SIG-M5 (cell line): ENCODE measurements around the gene ESYT1.

Experiments used
- DNase-seq: peaks from one replicate; lab custom pipeline; 2025; lab: John Stamatoyannopoulos, UW

Gene ESYT1, protein sequence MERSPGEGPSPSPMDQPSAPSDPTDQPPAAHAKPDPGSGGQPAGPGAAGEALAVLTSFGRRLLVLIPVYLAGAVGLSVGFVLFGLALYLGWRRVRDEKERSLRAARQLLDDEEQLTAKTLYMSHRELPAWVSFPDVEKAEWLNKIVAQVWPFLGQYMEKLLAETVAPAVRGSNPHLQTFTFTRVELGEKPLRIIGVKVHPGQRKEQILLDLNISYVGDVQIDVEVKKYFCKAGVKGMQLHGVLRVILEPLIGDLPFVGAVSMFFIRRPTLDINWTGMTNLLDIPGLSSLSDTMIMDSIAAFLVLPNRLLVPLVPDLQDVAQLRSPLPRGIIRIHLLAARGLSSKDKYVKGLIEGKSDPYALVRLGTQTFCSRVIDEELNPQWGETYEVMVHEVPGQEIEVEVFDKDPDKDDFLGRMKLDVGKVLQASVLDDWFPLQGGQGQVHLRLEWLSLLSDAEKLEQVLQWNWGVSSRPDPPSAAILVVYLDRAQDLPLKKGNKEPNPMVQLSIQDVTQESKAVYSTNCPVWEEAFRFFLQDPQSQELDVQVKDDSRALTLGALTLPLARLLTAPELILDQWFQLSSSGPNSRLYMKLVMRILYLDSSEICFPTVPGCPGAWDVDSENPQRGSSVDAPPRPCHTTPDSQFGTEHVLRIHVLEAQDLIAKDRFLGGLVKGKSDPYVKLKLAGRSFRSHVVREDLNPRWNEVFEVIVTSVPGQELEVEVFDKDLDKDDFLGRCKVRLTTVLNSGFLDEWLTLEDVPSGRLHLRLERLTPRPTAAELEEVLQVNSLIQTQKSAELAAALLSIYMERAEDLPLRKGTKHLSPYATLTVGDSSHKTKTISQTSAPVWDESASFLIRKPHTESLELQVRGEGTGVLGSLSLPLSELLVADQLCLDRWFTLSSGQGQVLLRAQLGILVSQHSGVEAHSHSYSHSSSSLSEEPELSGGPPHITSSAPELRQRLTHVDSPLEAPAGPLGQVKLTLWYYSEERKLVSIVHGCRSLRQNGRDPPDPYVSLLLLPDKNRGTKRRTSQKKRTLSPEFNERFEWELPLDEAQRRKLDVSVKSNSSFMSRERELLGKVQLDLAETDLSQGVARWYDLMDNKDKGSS

DNA sequence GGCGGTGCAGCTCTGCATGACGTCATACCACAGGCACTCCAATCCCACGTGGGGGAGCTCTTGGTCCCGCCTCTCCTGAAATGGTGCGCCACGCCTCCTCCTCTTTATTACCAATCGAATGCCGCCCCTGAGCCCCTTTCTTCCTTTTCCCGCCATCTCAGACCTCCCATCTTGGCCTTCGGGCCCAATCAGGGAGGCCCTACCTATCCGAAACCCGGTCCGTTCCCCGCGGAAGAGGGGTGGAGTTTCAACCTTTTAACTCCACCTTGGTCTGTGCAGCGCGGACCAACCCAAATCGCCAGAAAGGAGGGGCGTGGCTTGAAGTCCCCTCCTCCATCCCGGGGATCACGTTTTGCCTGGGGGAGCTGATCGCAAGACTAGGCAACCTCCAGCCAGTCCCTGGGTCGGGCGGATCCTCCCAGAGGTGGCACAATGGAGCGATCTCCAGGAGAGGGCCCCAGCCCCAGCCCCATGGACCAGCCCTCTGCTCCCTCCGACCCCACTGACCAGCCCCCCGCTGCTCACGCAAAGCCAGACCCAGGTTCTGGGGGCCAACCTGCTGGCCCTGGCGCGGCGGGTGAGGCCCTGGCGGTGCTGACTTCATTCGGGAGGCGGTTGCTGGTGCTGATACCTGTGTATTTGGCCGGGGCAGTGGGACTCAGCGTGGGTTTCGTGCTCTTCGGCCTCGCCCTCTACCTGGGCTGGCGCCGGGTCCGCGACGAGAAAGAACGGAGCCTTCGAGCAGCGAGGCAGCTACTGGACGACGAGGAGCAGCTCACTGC lies at the start of gene ESYT1:
Gene ESYT1 (plus strand): TSS at position 380 of the 782 bp plus-strand sequence. CDS start 53 bp downstream, at position 433.
- peak; percentile 100 for DNase-seq

DNA sequence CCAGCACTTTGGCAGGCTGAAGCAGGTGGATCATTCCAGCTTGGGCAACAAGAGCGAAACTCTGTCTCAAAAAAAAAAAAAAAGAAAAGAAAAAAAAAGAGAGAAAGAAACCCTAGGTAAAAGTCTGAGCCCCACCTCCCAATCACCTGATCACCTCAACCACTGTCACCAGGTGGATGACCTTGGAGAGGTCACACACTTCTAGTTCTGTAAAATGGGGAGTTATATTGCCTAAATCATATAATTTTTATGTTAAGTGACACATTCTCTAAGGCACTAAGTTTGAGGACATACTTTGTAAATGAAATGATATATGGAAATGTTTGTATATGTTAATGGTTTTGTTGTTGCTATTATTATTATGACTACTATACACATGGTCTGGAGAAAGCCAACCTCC lies 49.6 kb upstream of the ESYT1 start:
- no peak for DNase-seq

DNA sequence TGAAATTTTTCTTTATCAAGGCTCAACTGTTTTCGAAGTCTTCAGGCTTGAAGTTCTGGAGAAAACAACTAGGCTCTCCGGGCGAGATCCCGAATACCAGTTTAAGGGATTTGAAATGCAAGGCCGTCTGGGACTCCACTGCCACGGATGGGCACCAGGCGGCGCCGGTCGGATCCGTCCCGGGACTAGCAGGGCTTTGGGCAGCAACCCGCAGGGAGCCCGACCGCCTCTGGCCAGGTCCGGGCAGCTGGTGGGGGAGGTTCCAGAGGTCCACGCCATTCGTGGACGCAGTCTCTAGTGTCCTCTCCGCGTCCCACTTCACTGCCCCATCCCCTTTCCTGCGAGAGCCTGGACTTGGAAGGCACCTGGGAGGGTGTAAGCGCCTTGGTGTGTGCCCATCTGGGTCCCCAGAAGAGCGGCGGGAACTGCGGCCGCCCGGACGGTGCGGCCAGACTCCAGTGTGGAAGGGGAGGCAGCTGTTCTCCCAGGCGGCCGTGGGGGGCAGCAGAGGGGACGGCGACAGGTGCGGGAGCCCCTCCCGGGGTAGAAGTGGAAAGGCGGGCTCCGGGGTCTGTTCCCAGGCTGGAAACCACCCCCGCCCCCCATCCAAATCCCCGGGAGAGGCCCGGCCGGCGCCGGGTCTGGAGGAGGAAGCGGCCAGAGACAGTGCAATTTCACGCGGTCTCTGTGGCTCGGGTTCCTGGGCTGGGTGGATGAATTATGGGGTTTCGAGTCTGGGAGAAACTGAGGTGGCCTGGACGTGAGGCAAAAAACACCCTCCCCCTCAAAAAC lies 48.9 kb upstream of the ESYT1 start:
- DNase-seq: no peak

DNA sequence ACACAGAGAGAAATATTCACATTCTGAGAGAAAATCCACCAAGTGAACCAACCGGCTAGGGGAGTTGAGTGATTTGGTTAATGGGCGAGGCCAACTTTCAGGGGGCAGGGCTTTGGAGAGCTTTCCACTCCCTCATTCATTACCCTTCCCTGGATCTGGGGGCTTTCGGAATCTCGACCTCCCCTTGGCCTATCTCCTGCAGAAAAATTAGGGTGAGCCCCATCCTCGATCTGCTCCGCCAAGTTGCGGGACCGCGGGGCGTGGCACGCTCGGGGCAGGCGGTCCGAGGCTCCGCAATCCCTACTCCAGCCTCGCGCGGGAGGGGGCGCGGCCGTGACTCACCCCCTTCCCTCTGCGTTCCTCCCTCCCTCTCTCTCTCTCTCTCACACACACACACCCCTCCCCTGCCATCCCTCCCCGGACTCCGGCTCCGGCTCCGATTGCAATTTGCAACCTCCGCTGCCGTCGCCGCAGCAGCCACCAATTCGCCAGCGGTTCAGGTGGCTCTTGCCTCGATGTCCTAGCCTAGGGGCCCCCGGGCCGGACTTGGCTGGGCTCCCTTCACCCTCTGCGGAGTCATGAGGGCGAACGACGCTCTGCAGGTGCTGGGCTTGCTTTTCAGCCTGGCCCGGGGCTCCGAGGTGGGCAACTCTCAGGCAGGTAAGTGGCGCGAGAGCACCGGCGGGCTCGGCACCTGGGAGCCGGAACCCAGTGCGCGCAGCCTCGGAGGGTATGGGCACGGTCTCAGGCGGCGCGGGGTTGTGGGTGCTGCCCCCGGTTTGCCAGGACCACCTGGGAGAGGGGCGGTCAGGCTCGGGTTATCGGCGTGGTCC lies 48.1 kb upstream of the ESYT1 start, which contains the start of gene ERBB3:
Gene ERBB3 (plus strand): TSS at position 443 of the 833 bp plus-strand sequence. CDS start 136 bp downstream, at position 579.
- no peak for DNase-seq

DNA sequence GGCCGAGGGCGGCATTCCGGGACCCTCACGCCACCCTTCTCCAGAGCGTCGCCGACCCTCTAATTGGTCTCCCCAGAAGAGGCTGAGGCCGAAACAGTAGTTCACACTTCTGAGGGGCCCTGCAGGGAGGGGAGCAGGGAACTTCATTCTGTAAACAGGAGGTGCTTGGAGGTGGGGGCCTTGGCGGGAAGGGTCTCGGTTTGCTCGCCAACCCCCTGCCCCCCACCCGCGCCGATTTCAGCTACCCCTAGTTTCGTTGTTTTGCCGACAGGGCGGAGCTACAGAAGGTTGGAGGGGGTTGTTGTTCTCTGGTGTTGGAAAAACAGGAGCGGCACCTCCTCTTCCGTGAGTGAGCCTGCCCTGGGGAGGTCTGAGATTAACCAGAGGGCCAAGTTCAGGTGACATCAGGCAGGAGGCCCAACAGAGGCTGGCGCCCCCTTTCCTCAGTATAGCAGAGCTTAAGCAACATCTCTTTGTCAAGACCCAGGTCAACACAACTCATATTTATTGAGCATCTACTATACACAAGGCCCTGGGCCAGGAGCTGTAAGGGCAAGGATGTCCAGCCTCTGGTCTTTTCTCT lies 47.4 kb upstream of the ESYT1 start:
- DNase-seq: no peak

DNA sequence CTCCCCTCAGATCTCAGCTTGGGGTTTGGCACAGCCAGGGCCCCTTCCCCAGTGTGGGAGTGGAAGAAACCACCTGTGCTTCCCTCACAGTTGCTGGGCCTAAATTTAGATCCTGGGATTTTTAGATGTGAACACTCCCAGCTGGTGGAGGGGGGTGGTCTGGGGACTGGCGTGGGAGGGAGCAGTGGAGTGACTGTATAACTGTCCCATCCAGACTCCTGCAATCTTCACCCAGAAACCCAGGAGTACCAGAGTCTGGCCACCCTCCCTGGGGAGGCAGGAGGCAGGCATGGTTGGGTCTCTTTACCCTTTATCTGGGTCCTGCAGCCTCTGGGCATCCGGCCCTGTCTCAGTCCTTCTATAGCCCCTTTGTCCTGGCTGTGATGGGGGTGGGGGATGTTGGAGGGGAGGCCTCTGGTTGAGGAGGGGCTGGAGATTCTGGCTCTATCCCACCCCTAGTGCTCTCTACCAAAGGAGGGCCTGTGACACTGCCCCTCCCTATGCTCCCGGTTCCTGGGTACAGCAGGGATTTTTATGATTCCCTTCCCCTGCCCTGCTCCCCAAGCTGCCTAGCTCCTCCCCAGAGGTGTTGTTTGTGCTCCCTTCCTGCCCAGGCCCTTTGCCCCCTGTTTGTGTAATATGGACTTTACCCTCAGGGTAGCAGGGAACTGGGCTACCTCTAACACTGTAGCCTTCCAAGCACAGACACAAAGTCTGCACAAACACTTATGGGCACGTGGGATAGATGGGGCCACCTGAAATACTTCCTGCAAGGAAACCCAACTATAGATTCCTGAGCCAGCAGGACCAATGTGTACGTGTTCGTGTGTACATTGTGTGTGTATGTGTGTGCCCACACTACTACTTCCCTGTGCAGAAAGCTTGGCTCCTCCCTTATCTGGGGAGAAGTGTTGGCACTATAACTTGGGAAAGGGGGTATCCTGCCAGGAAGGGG lies 46.4 kb upstream of the ESYT1 start:
- no peak for DNase-seq

DNA sequence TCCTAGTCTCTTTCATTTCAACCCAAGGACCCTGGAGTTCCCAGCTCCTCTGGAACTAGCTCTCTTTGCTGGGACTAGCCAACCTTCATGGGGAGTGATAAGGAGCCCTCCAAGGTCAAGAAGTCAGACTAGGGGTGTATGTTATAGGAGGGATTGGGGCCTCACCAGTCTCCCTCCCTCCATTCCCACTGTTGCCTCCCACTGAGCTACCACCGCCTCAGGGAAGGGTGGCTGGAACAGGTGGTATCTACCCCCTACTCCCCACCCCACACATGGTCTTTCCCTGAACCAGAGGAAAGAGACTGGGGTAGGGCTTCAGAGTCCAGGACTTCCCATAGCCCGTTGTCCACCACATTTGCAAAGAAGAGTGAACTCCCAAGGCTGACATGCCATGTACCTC lies 45.7 kb upstream of the ESYT1 start:
- no peak for DNase-seq

DNA sequence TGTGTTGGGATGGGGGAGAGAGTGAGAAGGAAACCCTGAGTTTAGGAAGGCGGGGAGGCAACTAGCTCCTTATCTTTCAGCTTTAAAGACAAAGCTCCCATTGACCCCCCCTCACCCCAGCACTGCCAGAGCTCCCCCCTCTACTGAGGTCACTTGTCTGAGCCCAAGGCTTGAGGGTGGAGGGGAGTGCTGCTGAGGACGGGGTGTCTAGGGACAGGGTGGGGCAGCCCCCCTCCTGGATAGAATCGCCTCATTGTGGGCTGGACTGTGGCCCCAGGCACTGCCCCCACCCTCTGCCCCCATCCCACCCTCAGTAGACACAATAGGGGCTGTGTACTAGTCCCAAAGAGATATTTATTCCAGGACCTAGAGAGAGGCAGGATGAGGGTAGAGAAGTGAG lies 45.1 kb upstream of the ESYT1 start:
- DNase-seq: no peak

DNA sequence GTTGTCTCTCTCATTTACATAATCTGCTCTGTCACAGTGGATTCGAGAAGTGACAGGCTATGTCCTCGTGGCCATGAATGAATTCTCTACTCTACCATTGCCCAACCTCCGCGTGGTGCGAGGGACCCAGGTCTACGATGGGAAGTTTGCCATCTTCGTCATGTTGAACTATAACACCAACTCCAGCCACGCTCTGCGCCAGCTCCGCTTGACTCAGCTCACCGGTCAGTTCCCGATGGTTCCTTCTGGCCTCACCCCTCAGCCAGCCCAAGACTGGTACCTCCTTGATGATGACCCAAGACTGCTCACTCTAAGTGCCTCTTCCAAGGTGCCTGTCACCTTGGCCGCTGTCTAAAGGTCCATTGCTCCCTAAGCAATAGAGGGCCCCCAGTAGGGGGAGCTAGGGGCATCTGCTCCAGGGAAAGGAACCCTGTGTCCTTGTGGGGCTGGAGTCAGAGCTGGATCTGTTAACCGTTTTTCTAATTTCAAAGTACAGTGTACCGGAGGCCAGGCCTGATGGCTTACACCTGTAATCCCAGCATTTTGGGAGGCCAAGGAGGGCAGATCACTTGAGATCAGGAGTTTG lies 43.0 kb upstream of the ESYT1 start:
- no peak for DNase-seq

DNA sequence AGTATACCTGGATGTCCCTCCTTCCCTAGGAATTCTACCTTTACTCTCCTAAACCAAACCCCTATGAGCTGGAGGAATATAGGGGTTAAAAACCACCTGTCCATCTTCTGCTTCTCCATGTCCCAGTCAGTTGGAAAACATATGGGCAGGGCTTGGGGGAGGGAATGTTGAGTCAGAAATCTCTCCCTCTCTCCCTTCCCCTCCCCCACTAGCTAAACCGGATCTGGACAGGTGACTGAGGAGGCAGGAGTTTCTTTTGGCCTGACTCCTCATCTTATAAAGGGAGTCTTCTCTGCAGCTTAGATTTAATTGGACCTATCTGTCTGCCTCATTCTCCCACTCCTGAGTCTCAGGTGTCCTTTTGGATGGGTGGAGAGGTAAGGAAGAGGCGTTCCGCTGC lies 42.0 kb upstream of the ESYT1 start:
- DNase-seq: no peak

DNA sequence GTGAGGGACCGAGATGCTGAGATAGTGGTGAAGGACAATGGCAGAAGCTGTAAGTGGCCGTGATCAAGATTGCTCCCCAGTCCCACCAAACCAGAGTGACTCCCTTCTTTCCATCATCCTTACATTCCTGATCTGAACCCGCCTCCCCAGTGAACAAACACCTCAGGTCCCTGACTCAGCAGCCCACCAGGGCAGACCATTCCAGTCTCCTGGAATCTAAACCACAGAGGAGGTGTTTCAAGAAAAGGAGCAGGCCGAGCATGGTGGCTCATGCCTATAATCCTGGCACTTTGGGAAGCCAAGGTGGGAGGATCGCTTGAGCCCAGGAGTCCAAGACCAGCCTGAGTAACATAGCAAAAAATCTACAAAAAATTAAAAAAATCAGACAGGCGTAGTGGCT lies 41.5 kb upstream of the ESYT1 start:
- DNase-seq: no peak

DNA sequence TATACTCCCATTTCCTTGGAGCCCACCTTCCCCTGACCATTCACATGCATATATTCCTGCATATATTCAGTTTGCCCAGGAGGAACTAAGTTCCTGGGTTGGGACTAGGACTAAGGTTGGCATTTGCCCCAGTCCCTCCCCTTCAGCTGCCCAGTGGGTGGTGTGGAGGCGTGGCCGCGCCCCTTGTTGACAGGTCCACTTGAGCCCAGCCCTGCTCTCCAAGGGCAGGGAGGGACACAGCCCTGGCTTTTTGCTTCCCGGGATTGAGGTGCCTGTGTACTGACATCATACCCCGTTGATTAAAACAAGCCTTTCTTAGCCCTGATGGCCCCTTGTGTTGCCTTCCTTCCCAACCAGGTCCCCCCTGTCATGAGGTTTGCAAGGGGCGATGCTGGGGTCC lies 40.8 kb upstream of the ESYT1 start:
- DNase-seq: no peak

DNA sequence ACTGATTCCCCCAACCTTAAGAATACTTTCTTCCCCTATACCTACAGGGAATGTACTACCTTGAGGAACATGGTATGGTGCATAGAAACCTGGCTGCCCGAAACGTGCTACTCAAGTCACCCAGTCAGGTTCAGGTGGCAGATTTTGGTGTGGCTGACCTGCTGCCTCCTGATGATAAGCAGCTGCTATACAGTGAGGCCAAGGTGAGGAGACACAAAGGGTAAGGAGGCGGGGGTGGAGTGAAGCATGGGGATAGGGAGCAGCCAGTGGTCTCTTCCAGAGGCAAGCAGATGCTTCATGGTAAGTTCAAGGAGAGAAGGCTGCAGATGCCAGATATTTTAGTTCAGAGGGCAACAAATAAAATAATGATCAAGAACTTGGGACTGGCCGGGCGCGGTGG lies 30.3 kb upstream of the ESYT1 start:
- DNase-seq: no peak

DNA sequence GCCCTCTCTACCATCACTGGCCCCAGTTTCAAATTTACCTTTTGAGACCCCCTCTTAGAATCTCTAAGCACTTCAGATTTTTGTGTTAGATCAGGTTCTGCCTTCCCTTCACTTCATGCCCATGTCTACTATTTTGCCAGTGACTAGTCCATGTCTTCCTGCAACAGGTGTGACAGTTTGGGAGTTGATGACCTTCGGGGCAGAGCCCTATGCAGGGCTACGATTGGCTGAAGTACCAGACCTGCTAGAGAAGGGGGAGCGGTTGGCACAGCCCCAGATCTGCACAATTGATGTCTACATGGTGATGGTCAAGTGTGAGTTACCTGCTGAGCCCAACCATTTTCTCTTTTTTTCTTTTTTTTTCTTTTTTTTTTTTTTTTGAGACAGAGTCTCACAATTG lies 29.5 kb upstream of the ESYT1 start:
- no peak for DNase-seq

DNA sequence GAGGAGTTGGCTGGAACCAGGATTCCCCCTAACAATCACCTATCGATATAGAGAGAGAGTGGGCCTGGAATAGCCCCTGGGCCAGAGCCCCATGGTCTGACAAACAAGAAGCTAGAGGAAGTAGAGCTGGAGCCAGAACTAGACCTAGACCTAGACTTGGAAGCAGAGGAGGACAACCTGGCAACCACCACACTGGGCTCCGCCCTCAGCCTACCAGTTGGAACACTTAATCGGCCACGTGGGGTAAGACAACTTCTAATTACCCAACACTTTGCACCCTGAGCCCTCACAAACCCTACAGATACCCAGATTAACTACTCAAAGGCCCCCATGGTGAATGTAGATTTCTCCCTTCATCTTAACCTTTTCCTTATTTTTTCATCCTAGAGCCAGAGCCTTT lies 28.3 kb upstream of the ESYT1 start:
- no peak for DNase-seq

DNA sequence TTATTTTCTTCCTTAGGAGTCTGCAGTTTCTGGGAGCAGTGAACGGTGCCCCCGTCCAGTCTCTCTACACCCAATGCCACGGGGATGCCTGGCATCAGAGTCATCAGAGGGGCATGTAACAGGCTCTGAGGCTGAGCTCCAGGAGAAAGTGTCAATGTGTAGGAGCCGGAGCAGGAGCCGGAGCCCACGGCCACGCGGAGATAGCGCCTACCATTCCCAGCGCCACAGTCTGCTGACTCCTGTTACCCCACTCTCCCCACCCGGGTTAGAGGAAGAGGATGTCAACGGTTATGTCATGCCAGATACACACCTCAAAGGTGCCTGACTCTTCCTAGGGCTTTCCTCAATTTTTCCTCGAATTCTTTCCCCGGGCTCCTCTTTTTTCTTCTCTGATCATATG lies 27.0 kb upstream of the ESYT1 start:
- DNase-seq: no peak

DNA sequence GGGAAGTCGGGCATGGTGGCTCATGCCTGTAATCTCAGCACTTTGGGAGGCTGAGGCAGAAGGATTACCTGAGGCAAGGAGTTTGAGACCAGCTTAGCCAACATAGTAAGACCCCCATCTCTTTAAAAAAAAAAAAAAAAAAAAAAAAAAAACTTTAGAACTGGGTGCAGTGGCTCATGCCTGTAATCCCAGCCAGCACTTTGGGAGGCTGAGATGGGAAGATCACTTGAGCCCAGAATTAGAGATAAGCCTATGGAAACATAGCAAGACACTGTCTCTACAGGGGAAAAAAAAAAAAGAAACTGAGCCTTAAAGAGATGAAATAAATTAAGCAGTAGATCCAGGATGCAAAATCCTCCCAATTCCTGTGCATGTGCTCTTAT lies 25.4 kb upstream of the ESYT1 start:
- DNase-seq: no peak

DNA sequence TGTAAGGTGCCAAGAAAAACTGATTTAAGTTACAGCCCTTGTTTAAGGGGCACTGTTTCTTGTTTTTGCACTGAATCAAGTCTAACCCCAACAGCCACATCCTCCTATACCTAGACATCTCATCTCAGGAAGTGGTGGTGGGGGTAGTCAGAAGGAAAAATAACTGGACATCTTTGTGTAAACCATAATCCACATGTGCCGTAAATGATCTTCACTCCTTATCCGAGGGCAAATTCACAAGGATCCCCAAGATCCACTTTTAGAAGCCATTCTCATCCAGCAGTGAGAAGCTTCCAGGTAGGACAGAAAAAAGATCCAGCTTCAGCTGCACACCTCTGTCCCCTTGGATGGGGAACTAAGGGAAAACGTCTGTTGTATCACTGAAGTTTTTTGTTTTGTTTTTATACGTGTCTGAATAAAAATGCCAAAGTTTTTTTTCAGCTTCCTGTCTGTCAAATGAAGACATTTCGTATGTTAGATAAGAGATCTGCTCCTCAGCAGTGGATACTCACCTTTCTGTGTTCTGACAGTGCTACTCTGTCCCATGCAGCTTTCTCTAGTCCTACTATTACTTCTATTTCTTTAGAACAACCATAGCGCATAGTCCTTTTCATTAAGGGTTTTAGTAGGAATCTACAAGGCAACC lies 24.9 kb upstream of the ESYT1 start:
- no peak for DNase-seq
